Upper lobe of left lung (tissue), 6 donors: ENCODE data around the gene ATP1A2. TPM values are rescaled to one million over a fixed set of nuclear protein-coding genes. Genes with fewer than 3 reads are reported as not detected.
A peak's percentile ranks its signal among the peaks of the same experiment; 100 is the strongest.

Source experiments
- ATAC-seq, 2 donors: fragments of 200-7000 bp; cut with Tn5 transposase; one replicate each; pipeline ENCODE4 v1.9.1; 2022; ENCODE audit warnings: mild to moderate bottlenecking in 2 of 2, moderate library complexity in 2 of 2; ENCODE audit not compliant: low FRiP score in 2 of 2
- DNase-seq, 2 donors: peaks; one replicate each; pipeline ENCODE4 v3.0.0-alpha.2; 2019 to 2020
- H3K27ac ChIP-seq, 4 donors: fragments of 200-600 bp; sonication (generic); one replicate each; pipeline ENCODE4 v1.5.1; 2016 to 2019
- H3K27me3 ChIP-seq, 4 donors: fragments of 200-600 bp; sonication (generic); one replicate each; pipeline ENCODE4 v1.5.1; 2017 to 2019
- H3K36me3 ChIP-seq, 4 donors: fragments of 200-600 bp; sonication (generic); one replicate each; pipeline ENCODE4 v1.5.1; 2016 to 2019
- H3K4me1 ChIP-seq, 4 donors: fragments of 200-600 bp; sonication (generic); one replicate each; pipeline ENCODE4 v1.5.1; 2018 to 2019
- H3K4me3 ChIP-seq, 4 donors: fragments of 200-600 bp; sonication (generic); one replicate each; pipeline ENCODE4 v1.5.1; 2017 to 2019; ENCODE audit warnings: mild to moderate bottlenecking in 2 of 4, moderate library complexity in 1 of 4
- H3K9me3 ChIP-seq, 4 donors: fragments of 200-600 bp; sonication (generic); one replicate each; pipeline ENCODE4 v1.5.1; 2018 to 2019
- EP300 ChIP-seq, 4 donors: sonication (generic); formaldehyde crosslinking; IDR thresholded peaks; one replicate each; pipeline ENCODE4 v1.5.1; 2017; ENCODE audit warnings: antibody characterized with exemption in 4 of 4, control low read depth in 2 of 4
- POLR2A ChIP-seq, 4 donors: fragments of 450-650 bp; IDR thresholded peaks; one replicate each; pipeline ENCODE4 v1.5.1; 2016 to 2017; ENCODE audit warnings: antibody characterized with exemption in 4 of 4, mild to moderate bottlenecking in 2 of 4
- POLR2AphosphoS5 ChIP-seq, 2 donors: sonication (generic); formaldehyde crosslinking; IDR thresholded peaks; one replicate each; pipeline ENCODE4 v1.5.1; 2017; ENCODE audit warnings: antibody characterized with exemption in 2 of 2
- WGBS, 2 donors: methylation state at CpG; one replicate each; pipeline ENCODE4 v1.1.5; 2017 to 2018; 5-methylcytosine and 5-hydroxymethylcytosine counted together
- total RNA-seq, 6 donors: library from RNA; depleted of rRNA in 4 of 6; stranded (reverse); fragments of >200 nt in 4 of 6; gene quantifications; one replicate each; pipeline versions ENCODE4 v1.1.0 to v1.2.1, GENCODE V29; 2016 to 2021
- TF ChIP-seq, protein P1 (sequence below), 6 experiments: fragments of 450-650 bp in 4 of 6; fragments of 200-600 bp in 2 of 6; sonication (generic) in 2 of 6; IDR thresholded peaks; one replicate each; pipeline ENCODE4 v1.5.1; 2016 to 2019; ENCODE audit warnings: antibody characterized with exemption in 6 of 6
- donor health status: DM: no; HTN: no; CAD: no; lungs with moderate emphysema.
- donor health status: DM: no; HTN: yes; CAD: no; lungs with severe emphysema.

The ATP1A2 gene
- total RNA-seq, 6 donors from 2014 or later: 2.2 to 36.7 (median 3.8) TPM

- Histone ChIP-seq H3K4me3 (peak overlapping the region; percentile 25 to 98 (median 93)), H3K4me1 (peaks cover 25 to 44% (median 30%) of the 10 kb centered on the region in 4 donors), H3K9me3 (no peaks in the 10 kb centered on the region), H3K27ac (peak overlapping the region; percentile 86 to 96 (median 92)), H3K27me3 (no peaks in the 10 kb centered on the region), H3K36me3 (peaks cover 0 to 9% (median 5%) of the 10 kb centered on the region in 4 donors)
- peak in 2 of 4 donors; percentile 41 to 77 for TF ChIP-seq POLR2A (IDR thresholded peaks at IDR 0.05)
- peak in 1 of 4 donors; percentile 14 for TF ChIP-seq EP300 (IDR thresholded peaks at IDR 0.05)
- TF ChIP-seq, protein P1, sequence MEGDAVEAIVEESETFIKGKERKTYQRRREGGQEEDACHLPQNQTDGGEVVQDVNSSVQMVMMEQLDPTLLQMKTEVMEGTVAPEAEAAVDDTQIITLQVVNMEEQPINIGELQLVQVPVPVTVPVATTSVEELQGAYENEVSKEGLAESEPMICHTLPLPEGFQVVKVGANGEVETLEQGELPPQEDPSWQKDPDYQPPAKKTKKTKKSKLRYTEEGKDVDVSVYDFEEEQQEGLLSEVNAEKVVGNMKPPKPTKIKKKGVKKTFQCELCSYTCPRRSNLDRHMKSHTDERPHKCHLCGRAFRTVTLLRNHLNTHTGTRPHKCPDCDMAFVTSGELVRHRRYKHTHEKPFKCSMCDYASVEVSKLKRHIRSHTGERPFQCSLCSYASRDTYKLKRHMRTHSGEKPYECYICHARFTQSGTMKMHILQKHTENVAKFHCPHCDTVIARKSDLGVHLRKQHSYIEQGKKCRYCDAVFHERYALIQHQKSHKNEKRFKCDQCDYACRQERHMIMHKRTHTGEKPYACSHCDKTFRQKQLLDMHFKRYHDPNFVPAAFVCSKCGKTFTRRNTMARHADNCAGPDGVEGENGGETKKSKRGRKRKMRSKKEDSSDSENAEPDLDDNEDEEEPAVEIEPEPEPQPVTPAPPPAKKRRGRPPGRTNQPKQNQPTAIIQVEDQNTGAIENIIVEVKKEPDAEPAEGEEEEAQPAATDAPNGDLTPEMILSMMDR (IDR thresholded peaks at IDR 0.05): peak in 1 of 6 experiments; percentile 12
- TF ChIP-seq POLR2AphosphoS5 (IDR thresholded peaks at IDR 0.05): peak; percentile 35 to 82
- ATAC-seq (peak; percentile 94 to 95), DNase-seq (peak; percentile 98 to 100)
- WGBS, 2 donors: 3 to 5% methylated on average over 12 to 19 of the region's 40 CpGs
Observed at GRCh38 chr1:160098852-160099561, 16.6 kb upstream of the ATP1A2 start.

- WGBS, 2 donors: 88 to 100% methylated on average over 2 of the region's 2 CpGs
- no peak for DNase-seq
- Histone ChIP-seq H3K4me1 (peaks cover 25 to 44% (median 30%) of the 10 kb centered on the region in 4 donors), H3K4me3 (no peak overlapping the region), H3K27ac (peak overlapping the region; percentile 86 to 96 (median 92)), H3K9me3 (no peaks in the 10 kb centered on the region), H3K36me3 (peaks cover 0 to 3% (median under 1%) of the 10 kb centered on the region in 4 donors), H3K27me3 (no peaks in the 10 kb centered on the region)
- no peak for ATAC-seq
- TF ChIP-seq POLR2A (IDR thresholded peaks at IDR 0.05) (no peak), EP300 (IDR thresholded peaks at IDR 0.05) (no peak), POLR2AphosphoS5 (IDR thresholded peaks at IDR 0.05) (no peak)
- TF ChIP-seq, protein P1 (IDR thresholded peaks at IDR 0.05): no peak
Observed at GRCh38 chr1:160099716-160100375, 15.7 kb upstream of the ATP1A2 start.

DNA sequence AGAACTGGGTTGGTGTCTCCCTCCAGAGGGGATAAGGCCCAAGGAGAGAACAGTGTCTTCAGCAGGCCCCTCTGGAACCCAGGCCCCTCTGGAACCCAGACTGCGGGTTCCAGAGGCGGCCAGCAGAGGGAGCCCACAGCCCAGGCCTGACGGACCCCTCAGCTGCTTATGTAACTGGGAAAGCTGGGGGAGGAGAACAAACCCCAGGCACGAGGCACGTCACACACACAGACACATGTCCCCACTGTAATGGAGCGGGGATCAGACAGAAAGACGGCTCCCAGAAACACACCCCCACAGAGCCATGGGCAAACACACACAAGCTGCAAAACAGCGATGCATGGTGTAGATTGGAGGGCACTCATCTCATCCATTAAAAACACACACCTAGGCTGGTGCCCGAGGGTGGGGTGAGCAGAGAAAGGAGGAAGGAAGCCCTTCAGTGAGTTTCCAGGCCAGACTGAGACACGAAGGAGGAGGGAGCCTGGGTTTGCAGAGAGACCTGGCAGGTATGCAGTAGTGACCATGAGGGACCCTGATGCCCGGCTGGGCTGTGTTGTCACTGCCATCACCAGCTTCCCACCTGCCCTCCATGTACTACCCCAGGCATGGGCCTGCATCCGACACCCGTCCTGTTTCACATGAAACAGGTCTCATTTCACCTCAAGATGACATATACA, 14.4 kb upstream of the ATP1A2 start:
- Histone ChIP-seq H3K4me1 (peaks cover 25 to 37% (median 30%) of the 10 kb centered on the region in 4 donors), H3K27me3 (no peaks in the 10 kb centered on the region), H3K36me3 (no peaks in the 10 kb centered on the region), H3K4me3 (peak overlapping the region in 2 of 4 donors; percentile 8 to 19), H3K9me3 (no peaks in the 10 kb centered on the region), H3K27ac (peak overlapping the region in 3 of 4 donors; percentile 35 to 39 (median 37))
- 20 to 21% methylated on average over 13 of the region's 13 CpGs for WGBS, 2 donors
- DNase-seq (peak; percentile 86 to 88), ATAC-seq (peak; percentile 68 to 74)
- TF ChIP-seq EP300 (IDR thresholded peaks at IDR 0.05) (no peak), POLR2AphosphoS5 (IDR thresholded peaks at IDR 0.05) (peak; percentile 21 to 50), POLR2A (IDR thresholded peaks at IDR 0.05) (no peak)
- TF ChIP-seq, protein P1 (IDR thresholded peaks at IDR 0.05): peak; percentile 82 to 94 (median 92)

DNA sequence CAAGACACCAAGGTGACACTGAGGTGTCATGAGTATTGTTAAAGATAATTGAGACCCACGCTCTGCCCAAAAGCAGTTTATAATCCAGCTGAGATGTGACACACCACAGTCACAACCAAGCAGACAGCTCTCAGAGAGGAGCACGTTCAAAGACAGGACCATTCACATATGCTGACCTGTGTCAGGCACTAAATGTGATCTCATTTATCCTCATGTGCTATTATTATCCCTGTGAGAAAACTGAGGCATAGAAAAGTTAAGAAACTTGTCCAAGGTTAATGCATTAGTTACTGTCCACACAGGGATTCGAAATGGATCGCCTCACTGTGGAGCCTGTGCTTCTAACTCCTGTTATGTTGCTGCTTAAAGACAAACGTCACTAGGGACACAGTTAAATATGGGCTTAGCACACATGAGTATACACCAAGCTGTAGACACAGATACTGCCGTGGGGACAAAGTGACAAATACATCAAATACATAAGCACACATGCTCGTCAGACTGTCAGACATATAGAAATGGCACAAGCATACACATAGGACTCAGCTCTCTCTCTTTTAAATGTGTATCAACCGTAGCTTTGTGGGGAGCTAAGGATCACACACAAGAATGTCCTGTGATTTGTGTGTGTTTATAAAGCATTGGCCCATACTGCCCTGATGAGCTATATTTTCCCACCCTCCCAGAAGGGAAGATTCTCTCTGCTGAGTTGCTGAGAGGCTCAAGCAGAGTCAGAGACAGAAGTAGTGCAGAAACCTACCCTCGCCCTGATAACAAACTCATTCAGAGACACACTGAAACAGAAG, 13.6 kb upstream of the ATP1A2 start:
- peaks cover 18 to 29% (median 23%) of the 10 kb centered on the region in 4 donors for H3K4me1 ChIP-seq
- no peaks in the 10 kb centered on the region for H3K27me3 ChIP-seq
- DNase-seq: no peak
- H3K36me3 ChIP-seq: no peaks in the 10 kb centered on the region
- 74 to 85% methylated on average over 9 of the region's 9 CpGs for WGBS, 2 donors
- H3K27ac ChIP-seq: no peak overlapping the region
- TF ChIP-seq, protein P1 (IDR thresholded peaks at IDR 0.05): no peak
- TF ChIP-seq POLR2A (IDR thresholded peaks at IDR 0.05) (no peak), POLR2AphosphoS5 (IDR thresholded peaks at IDR 0.05) (no peak), EP300 (IDR thresholded peaks at IDR 0.05) (no peak)
- no peaks in the 10 kb centered on the region for H3K9me3 ChIP-seq
- ATAC-seq: no peak
- H3K4me3 ChIP-seq: no peak overlapping the region
